Cardiac fibroblast (primary cell): ENCODE measurements around the gene ITIH5.
A peak's percentile ranks its signal among the peaks of the same experiment; 100 is the strongest.

ENCODE experiments used
- DNase-seq, 2 donors: peaks; one replicate each; pipeline versions ENCODE4 v3.0.0 to v3.0.0-alpha.2; 2010; ENCODE audit warnings: low read depth in 2 of 2
- H3K4me3 ChIP-seq, 2 donors: replicated peaks in 1 of 2; 1 replicate in 1 of 2; 2 replicates in 1 of 2; pipeline ENCODE4 v1.5.1; 2011; ENCODE audit warnings: low read depth in 2 of 2, low read length in 2 of 2, mild to moderate bottlenecking in 2 of 2, moderate library complexity in 1 of 2
- CTCF ChIP-seq: IDR thresholded peaks from one replicate; pipeline ENCODE4 v1.5.1; 2011; ENCODE audit warnings: low read depth, mild to moderate bottlenecking, low read length, inconsistent platforms

Gene ITIH5

GRCh38 chr10:7625836-7626235 is 40.9 kb downstream of the ITIH5 start:
- no peak for TF ChIP-seq CTCF
- no peak overlapping the region for H3K4me3 ChIP-seq
- peak; percentile 13 for DNase-seq

- TF ChIP-seq CTCF, result no peak
- no peak for DNase-seq
- H3K4me3 ChIP-seq, result no peak overlapping the region
Observed at GRCh38 chr10:7625009-7625408, 41.8 kb downstream of the ITIH5 start.

- peak; percentile 12 to 15 for DNase-seq
- peak; percentile 15 for TF ChIP-seq CTCF
- no peak overlapping the region for H3K4me3 ChIP-seq
Observed at GRCh38 chr10:7622969-7623368, 43.8 kb downstream of the ITIH5 start.

GRCh38 chr10:7618461-7618860 is 48.3 kb downstream of the ITIH5 start:
- no peak overlapping the region for H3K4me3 ChIP-seq
- TF ChIP-seq CTCF, result no peak

GRCh38 chr10:7611909-7612308 is 54.9 kb downstream of the ITIH5 start:
- DNase-seq, result no peak
- no peak overlapping the region for H3K4me3 ChIP-seq
- no peak for TF ChIP-seq CTCF

More at GRCh38 chr10:7618461-7618860, 48.3 kb downstream of the ITIH5 start:
- no peak for DNase-seq

- no peak for TF ChIP-seq CTCF
- DNase-seq, result peak; percentile 33 to 73
- no peak overlapping the region for H3K4me3 ChIP-seq
Observed at GRCh38 chr10:7610651-7611389, 55.9 kb downstream of the ITIH5 start.

GRCh38 chr10:7610026-7610425 is 56.7 kb downstream of the ITIH5 start:
- no peak for TF ChIP-seq CTCF
- DNase-seq, result no peak
- H3K4me3 ChIP-seq, result no peak overlapping the region
